HL-60 (cell line): Measurements from ENCODE around the gene CHRNB2.
A peak's percentile ranks its signal among the peaks of the same experiment; 100 is the strongest.

Experiments
- DNase-seq, 2 experiments: peaks; one replicate each; pipeline ENCODE4 v3.0.0-alpha.2; 2010 to 2020; ENCODE audit warnings: low read depth in 1 of 2, low spot score in 1 of 2
- H3K27ac ChIP-seq: fragments of 250-450 bp; sonication (Bioruptor Pico); replicated peaks from 2 replicates; pipeline ENCODE4 v1.5.1; 2020; ENCODE audit warnings: mild to moderate bottlenecking, moderate library complexity
- H3K27me3 ChIP-seq: fragments of 250-450 bp; sonication (Bioruptor Pico); 2 replicates; pipeline ENCODE4 v1.5.1; 2021; ENCODE audit warnings: mild to moderate bottlenecking, moderate library complexity; ENCODE audit not compliant: insufficient read depth, poor library complexity, severe bottlenecking
- H3K4me3 ChIP-seq: replicated peaks from 2 replicates; pipeline ENCODE4 v1.5.1; 2011; ENCODE audit warnings: mild to moderate bottlenecking, control low read depth, low read length; ENCODE audit not compliant: insufficient read depth
- GABPA ChIP-seq: IDR thresholded peaks from 2 replicates; pipeline ENCODE4 v1.6.1; 2012; ENCODE audit warnings: low read depth
- POLR2AphosphoS5 ChIP-seq: IDR thresholded peaks from 2 replicates; pipeline ENCODE4 v1.6.1; 2012; ENCODE audit warnings: low read depth
- SPI1 ChIP-seq: IDR thresholded peaks from 2 replicates; pipeline ENCODE4 v1.6.1; 2012; ENCODE audit warnings: low read depth, mild to moderate bottlenecking, borderline replicate concordance
- TF ChIP-seq, protein P1 (sequence below): IDR thresholded peaks from one replicate; pipeline ENCODE4 v1.5.1; 2011; ENCODE audit warnings: low read length, control low read depth, inconsistent platforms; ENCODE audit not compliant: insufficient read depth
- TF ChIP-seq, protein P2 (sequence below): IDR thresholded peaks from 2 replicates; pipeline ENCODE4 v1.6.1; 2012; ENCODE audit warnings: low read depth; ENCODE audit not compliant: insufficient replicate concordance

CHRNB2 gene

DNA sequence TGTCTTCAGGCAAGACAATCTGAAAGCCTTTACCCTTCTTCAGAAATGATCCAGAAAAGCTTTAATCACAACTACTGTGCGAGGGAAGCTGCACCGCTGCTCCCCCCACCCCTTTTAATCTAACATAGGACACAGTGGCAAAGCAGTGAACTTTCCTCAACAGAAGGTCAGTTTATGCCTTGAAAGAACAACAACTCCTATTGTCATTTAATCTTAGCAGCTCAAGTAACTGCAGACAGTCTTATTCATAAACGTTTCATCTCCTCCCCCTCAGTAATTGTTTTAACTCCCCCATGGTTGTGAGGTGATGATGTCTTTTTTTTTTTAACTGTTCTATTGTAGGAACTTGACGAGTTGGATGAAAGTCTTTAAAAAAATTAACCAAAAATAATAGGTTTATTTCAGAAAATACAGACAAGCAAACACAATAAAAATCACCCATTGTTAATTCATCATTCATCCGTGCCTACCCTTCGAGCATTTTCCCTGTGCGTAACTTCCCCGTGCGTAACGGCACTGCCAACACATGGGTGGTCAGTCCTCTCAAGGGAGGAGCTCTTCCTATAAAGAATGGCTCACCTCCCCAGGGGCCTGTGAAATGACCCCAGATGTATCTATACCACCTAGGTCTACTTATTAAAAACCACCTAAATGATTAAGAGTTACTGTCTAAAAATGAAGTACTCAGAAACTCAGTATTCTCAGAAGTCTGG lies 43.7 kb downstream of the CHRNB2 start:
- DNase-seq: no peak
- Histone ChIP-seq H3K4me3 (no peak overlapping the region), H3K27ac (peak overlapping the region; percentile 6; the same call in 1 of the 2 replicates), H3K27me3 (no peaks in the 10 kb centered on the region)
- TF ChIP-seq, protein P1, sequence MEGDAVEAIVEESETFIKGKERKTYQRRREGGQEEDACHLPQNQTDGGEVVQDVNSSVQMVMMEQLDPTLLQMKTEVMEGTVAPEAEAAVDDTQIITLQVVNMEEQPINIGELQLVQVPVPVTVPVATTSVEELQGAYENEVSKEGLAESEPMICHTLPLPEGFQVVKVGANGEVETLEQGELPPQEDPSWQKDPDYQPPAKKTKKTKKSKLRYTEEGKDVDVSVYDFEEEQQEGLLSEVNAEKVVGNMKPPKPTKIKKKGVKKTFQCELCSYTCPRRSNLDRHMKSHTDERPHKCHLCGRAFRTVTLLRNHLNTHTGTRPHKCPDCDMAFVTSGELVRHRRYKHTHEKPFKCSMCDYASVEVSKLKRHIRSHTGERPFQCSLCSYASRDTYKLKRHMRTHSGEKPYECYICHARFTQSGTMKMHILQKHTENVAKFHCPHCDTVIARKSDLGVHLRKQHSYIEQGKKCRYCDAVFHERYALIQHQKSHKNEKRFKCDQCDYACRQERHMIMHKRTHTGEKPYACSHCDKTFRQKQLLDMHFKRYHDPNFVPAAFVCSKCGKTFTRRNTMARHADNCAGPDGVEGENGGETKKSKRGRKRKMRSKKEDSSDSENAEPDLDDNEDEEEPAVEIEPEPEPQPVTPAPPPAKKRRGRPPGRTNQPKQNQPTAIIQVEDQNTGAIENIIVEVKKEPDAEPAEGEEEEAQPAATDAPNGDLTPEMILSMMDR: no peak
- TF ChIP-seq SPI1 (no peak), POLR2AphosphoS5 (no peak), GABPA (no peak)
- TF ChIP-seq, protein P2, sequence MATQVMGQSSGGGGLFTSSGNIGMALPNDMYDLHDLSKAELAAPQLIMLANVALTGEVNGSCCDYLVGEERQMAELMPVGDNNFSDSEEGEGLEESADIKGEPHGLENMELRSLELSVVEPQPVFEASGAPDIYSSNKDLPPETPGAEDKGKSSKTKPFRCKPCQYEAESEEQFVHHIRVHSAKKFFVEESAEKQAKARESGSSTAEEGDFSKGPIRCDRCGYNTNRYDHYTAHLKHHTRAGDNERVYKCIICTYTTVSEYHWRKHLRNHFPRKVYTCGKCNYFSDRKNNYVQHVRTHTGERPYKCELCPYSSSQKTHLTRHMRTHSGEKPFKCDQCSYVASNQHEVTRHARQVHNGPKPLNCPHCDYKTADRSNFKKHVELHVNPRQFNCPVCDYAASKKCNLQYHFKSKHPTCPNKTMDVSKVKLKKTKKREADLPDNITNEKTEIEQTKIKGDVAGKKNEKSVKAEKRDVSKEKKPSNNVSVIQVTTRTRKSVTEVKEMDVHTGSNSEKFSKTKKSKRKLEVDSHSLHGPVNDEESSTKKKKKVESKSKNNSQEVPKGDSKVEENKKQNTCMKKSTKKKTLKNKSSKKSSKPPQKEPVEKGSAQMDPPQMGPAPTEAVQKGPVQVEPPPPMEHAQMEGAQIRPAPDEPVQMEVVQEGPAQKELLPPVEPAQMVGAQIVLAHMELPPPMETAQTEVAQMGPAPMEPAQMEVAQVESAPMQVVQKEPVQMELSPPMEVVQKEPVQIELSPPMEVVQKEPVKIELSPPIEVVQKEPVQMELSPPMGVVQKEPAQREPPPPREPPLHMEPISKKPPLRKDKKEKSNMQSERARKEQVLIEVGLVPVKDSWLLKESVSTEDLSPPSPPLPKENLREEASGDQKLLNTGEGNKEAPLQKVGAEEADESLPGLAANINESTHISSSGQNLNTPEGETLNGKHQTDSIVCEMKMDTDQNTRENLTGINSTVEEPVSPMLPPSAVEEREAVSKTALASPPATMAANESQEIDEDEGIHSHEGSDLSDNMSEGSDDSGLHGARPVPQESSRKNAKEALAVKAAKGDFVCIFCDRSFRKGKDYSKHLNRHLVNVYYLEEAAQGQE: no peak

DNA sequence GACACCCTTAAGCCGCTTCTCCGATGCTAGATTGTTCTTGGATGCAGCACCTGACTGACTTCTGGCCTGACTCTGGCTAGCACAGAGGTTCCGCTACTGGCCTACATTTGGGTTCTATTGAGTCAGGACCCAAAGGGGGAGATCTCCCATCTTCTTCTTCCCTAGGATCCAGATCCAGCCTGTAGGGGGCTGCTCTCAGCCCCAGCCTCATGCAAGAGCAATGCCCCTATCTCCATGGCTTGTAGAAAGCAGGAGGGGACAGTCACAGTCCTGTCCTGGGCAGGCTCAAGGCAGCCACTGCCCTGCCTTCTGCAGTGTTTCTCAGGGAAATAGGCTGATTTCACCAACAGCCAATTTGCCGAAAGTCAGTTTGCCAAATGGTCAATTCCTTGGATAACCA lies 46.7 kb downstream of the CHRNB2 start:
- no peak overlapping the region for H3K4me3 ChIP-seq
- TF ChIP-seq, protein P1: no peak
- TF ChIP-seq SPI1 (no peak), GABPA (no peak), POLR2AphosphoS5 (no peak)
- TF ChIP-seq, protein P2: no peak
- no peak overlapping the region for H3K27ac ChIP-seq
- no peaks in the 10 kb centered on the region for H3K27me3 ChIP-seq
- no peak for DNase-seq

DNA sequence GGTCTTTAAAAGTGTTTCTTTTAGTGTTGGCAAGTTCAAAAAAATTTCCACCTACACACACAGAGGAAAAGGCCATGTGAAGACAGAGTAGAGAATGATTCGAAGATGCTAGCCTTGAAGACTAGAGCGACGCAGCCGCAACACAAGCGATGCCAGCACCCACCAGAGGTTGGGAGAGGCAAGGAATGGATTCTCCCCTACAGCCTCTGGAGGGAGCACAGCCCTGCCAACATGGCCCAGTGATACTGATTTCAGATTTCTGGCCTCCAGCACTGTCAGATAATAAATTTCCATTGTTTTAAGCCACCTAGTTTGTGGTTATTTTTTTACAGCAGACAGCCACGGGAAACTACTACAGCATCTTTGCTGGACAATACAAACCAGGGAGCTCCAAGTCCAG lies 47.3 kb downstream of the CHRNB2 start:
- Histone ChIP-seq H3K4me3 (no peak overlapping the region), H3K27me3 (no peaks in the 10 kb centered on the region), H3K27ac (no peak overlapping the region)
- TF ChIP-seq SPI1 (no peak), POLR2AphosphoS5 (no peak), GABPA (no peak)
- TF ChIP-seq, protein P1: no peak
- TF ChIP-seq, protein P2: no peak
- no peak for DNase-seq
